Fibroblast of lung (primary cell): ENCODE results near the gene MTF2.

ENCODE experiments used
- CTCF ChIP-seq, 2 donors: IDR thresholded peaks in 1 of 2; conservative IDR thresholded peaks in 1 of 2; 1 replicate in 1 of 2; 2 replicates in 1 of 2; pipeline ENCODE4 v1.5.1; 2011 to 2012; ENCODE audit warnings: low read length in 2 of 2, control low read depth in 1 of 2, inconsistent platforms in 1 of 2, low read depth in 1 of 2, mild to moderate bottlenecking in 1 of 2
- EZH2 ChIP-seq: IDR thresholded peaks from 2 replicates; pipeline ENCODE4 v1.5.1; 2012; ENCODE audit warnings: low read length, control low read depth, mild to moderate bottlenecking; ENCODE audit errors: missing control alignments

- TF ChIP-seq CTCF (conservative IDR thresholded peaks at IDR 0.05 in 1 of 2, IDR thresholded peaks at IDR 0.05 in 1 of 2; ENCODE audit: low read depth in 1 of 2, low read length in 2 of 2) = no peak
- no peak for TF ChIP-seq EZH2
Observed at GRCh38 chr1:93172778-93173177, 93.7 kb downstream of the MTF2 start.
